GM19023 (cell line): ENCODE data around the gene ABCB8.

Source experiments
- ATAC-seq: cut with Tn5 transposase; IDR thresholded peaks from one replicate; pipeline ENCODE4 v1.9.1; 2021; ENCODE audit warnings: mild to moderate bottlenecking, moderate library complexity; ENCODE audit not compliant: unreplicated experiment

ABCB8 gene

DNA sequence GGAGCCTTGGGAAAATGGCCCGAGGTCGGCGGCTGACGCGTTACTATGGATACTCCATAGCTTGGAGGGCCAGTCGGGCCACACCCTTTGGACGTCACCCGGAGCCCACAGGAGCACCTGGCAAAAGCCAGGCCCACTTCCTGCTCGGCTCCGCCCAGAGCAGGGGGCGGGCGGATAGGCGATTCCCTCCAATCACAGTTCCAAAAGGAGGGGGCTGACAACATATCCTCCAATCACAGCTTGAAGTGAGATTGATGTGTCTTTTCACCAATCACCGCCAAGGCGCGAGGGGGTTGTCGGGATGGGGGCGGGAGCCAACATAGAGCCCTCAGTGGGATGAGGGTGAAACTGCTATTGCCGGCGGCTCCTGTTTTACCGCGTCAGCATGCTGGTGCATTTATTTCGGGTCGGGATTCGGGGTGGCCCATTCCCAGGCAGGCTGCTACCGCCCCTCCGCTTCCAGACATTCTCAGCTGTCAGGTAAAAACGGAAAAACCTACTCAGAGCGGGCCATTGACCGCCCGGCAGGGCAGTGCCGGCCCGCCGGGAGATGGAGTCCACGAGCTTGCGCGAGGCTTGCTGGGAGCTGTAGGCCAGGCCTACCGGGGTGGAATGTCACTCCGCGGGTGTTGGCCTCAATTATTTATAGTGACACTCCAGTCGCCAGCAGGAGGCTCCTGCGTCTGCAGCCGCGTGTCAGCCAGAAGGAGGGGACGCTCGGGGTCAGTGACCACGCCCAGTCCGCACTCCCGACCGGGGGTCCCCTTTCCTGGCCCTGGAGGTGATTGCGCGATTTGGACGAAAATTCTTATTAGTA is at the start of gene ABCB8:
TSS of gene ABCB8 (plus strand) at position 320 of the 817 bp plus-strand sequence. CDS start at position 386, 66 bp downstream.
- peak; percentile 97 for ATAC-seq

DNA sequence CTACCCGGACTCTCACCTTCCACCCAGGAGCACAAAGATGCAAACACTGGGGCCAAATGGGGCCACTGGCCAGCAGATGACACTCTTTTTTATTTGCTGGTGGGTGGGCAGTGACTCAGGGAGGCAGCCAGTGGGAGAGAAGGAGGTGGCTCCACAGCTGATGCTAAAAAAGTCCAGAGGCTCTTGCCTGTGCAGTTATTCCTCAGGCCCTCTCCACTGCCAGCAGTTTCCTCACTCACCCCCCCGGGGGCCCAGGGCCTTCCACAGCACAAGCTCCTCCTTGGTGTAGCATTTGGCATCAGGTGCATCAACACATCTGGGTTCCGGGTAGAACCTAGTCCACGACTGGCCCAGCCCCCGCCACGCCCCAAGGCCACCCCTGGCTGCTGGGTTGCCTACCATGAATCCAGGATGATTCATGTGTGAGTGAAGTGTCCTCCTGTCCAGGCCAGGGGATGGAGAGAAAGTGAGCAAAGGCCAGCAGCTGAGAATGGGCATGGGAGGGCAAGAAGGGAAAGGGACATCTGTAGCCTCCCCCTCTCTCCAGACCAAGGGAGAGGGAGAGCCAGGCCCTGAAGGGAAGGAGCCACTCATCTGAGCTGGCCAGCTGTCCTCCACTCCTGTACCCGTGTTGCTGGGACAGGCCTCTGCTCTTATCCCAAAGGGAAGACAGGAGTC is 48.4 kb upstream of the ABCB8 start:
- no peak for ATAC-seq

DNA sequence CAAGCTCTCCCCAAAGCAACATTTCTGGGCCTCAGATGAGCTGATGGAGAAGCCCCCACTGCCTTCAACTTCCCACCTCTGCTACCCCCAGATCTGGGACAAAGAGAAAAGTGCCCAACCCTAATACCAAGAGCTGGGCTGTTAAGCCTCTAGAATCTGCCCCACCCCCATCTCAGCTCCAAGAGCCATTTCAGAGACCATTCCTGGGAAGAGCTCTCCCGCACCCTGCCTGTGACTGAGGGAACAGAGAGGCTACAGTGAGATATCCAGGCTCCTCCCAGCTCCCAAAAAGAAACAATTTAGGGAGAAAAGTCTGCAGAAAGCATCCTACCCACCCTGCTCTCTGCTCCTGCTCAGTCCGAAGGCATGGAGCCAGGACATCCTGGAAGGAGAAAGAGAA is 47.6 kb upstream of the ABCB8 start:
- ATAC-seq = no peak

DNA sequence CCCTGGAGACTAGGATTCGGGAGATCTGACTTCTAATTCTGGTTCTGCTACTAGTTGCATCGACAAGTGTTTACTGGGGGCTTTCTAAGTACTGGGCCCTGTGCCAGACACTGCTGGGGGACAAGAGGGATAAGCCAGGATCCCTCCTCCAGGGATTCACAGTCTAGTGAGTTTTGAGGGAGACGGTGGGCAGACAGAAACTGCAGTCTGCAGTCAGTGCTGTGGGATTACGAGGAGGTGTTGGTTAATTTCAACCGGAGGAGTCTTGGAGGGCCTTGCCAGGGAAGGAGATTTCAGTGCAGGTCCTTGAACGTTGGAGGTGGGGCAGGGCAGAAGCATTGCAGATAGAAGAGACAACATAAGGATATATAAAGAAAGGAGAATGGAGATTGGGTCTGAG is 46.6 kb upstream of the ABCB8 start:
- ATAC-seq = no peak

DNA sequence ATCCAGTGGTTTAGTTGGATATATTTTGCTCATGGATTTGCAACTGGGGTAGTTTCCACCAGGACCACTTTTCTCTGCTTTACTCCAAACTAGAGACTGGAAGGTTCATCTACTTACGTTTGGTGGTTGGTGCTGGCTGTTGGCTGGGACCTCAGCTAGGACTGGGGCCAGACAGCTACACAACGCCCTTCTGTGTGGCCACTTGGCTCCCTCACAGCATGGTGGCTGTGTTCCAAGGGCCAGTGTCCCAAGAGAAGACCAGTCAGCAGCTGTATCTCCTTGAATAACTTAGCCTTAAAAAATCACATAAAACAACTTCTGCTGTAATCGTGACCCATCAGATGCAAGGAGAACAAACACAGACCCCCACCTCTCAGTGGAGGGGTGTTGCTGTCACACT is 45.9 kb upstream of the ABCB8 start:
- no peak for ATAC-seq

DNA sequence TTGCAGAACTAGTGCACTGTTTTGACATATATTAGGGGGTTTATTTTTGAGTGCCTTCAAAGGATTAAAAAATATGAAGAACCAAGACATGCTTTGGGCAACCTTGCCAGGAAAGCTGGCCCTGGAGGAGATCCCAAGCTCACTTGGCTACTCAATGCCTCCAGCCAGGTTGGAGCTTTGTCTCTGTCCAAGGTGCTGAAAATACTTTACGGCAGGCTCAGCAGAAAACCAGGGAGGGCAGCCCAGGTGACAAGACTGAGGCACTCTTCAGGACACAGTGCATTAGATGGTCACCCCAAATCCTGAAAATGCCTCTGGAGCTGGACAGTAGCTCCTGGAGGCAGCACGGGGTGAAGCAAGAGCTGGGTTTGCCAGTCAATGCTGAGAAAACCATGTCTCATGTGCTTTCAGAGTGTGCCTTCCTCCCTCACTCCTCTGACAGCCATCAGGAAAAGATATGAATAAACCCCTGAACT is 44.3 kb upstream of the ABCB8 start:
- no peak for ATAC-seq

DNA sequence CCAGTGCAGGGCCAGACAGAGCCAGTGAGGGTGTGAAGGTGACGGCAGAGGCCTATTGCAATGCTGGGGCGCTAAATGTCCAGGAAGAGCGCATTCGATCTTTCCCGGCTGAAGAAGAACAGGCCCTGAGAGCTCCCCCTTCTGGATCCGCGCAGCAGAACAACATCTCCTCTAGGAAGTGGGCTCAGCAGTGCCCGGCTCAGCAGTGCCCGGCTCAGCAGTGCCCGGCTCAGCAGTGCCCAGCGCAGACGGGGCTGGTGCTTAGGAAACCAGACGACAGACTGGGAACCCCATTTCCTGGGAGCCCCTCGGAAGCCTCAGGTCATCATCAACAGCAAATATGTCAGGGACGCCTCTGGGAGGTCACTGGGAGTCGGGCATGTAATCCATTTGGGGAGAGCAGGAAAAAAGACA is 42.1 kb upstream of the ABCB8 start:
- ATAC-seq = no peak

DNA sequence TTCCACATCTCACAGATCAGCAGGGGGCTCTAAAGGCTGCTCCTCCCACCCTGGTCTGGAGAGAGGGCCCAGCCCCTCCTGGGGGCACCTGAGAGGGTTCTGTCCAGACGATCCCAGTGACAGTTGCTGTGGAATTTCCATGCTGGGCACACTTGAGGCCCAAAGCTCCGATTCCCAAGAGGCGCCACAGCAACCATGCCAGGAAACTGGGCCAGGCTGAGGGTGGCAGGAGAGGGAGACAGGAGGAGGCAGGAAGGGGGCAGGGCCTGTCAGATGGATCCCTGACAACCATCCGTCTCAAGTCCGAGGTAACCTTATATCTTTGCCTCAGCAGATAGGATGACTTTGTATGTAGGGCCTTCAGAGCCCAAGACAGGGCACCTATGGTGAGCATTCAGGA is 41.7 kb upstream of the ABCB8 start:
- no peak for ATAC-seq

DNA sequence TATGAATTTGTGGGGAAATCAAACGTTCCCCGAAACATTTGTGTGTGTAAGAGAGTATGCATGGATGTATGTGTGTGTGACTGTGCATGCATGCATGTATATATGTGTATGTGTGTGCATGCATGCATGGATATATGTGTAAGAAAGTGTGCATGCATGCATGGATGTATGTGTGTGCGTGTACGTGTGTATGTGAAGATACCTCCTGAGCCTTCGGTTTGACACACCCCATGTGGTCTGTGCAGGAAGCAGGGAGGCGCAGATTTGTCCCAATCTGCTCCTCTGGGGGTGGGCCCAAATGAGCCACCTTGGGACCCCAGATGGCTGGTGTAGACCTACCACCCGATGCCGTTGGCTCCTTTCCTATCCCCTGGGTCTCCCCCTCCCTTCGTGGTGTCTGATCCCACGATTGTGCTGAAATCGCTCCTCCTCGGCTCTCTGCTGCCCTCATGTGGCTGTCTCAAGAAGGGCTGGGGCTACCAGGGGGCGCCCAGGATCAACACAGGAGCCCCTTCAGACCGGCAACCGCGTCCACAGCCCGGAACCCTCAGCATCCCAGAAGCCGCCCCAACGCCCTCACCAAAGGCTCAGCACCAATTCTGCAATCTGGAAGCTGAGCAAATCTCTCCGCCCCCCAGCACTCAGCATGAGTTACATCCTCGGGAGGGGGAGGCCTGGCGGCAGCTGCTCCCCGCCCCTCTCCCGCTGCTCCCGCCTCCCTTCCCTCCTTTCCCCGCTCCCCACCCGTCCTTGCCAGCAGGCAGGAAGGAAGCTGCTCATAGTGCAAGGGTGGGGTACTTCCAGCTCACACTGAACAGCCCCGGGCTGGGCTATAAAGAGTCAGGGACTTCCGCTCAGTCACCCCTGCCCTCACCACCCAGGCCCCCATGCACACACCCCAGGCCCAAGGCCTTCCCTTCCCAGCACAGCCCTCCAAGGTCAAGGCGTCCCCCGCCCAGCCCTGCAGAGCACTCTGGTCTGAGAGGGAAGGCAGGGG is 39.7 kb upstream of the ABCB8 start:
- no peak for ATAC-seq

DNA sequence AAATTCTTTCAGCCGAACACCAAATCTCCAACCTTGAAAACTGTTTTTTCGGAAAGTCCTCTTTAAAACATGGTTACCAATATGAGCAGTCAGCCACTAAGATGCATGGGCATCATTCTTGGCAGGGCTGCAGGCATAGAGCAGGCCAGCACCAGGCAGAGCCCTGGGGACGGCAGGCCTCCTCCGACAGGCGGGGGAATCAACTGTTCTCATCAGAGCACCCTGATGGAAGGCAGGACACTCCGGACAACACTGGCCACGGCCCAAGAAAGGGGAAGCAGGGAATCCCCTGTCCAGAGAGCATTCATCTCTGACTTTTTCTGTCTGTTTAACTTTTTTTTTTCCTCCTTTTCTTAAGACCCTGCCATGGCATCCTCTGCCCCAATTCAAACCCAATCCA is 38.8 kb upstream of the ABCB8 start:
- ATAC-seq = no peak

DNA sequence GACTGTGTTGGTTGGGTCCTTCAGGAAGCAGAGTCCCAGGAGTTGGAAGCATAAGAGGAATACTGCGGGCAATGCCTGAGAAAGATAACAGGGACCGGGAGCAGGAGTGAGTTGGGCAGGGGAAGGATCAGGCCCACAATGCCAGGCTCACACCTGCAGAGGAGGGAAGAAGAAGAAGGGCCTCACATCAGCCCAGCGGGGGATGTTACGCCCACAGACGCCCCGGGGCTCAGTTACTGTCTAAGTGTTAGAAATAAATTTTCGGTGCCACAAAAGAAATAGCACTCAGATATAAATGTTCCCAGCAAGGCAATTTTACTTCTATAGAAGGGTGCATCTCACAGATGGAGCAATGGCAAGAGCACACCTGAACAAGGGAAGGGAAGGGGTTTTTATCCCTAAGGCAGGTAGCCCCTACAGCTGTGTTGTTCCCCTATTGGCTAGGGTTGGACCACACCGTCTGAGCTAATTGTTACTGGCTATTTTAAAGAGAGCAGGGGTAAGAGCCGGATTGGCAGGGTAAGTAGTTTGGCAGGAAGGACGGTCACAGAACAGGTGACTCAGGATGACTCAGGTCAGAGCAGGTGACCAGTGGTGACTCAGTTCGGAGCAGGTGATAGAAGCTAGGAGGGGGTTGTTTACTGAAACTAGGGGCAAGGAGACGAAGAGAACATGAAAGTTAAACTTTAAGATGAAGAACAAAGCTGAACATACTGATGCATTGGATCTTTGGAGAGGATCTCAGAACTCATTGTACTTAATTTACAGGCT is 37.6 kb upstream of the ABCB8 start, which contains the start of gene NOS3:
TSS of gene NOS3 (plus strand) at position 602 of the 771 bp plus-strand sequence. CDS start 2,787 bp downstream, outside the sequence.
- ATAC-seq = no peak

DNA sequence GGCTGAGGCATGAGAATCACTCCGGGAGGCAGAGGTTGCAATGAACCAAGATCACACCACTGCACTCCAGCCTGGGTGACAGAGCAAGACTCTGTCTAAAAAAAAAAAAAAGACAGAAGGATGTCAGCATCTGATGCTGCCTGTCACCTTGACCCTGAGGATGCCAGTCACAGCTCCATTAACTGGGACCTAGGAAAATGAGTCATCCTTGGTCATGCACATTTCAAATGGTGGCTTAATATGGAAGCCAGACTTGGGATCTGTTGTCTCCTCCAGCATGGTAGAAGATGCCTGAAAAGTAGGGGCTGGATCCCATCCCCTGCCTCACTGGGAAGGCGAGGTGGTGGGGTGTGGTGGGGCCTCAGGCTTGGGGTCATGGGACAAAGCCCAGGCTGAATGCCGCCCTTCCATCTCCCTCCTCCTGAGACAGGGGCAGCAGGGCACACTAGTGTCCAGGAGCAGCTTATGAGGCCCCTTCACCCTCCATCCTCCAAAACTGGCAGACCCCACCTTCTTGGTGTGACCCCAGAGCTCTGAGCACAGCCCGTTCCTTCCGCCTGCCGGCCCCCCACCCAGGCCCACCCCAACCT is 36.1 kb upstream of the ABCB8 start:
- ATAC-seq = no peak

DNA sequence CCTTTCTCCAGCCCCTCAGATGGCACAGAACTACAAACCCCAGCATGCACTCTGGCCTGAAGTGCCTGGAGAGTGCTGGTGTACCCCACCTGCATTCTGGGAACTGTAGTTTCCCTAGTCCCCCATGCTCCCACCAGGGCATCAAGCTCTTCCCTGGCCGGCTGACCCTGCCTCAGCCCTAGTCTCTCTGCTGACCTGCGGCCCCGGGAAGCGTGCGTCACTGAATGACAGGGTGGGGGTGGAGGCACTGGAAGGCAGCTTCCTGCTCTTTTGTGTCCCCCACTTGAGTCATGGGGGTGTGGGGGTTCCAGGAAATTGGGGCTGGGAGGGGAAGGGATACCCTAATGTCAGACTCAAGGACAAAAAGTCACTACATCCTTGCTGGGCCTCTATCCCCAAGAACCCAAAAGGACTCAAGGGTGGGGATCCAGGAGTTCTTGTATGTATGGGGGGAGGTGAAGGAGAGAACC is 35.4 kb upstream of the ABCB8 start:
- peak; percentile 65 for ATAC-seq

DNA sequence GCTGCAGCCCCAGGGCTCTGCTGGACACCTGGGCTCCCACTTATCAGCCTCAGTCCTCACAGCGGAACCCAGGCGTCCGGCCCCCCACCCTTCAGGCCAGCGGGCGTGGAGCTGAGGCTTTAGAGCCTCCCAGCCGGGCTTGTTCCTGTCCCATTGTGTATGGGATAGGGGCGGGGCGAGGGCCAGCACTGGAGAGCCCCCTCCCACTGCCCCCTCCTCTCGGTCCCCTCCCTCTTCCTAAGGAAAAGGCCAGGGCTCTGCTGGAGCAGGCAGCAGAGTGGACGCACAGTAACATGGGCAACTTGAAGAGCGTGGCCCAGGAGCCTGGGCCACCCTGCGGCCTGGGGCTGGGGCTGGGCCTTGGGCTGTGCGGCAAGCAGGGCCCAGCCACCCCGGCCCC is 34.7 kb upstream of the ABCB8 start:
- no peak for ATAC-seq

DNA sequence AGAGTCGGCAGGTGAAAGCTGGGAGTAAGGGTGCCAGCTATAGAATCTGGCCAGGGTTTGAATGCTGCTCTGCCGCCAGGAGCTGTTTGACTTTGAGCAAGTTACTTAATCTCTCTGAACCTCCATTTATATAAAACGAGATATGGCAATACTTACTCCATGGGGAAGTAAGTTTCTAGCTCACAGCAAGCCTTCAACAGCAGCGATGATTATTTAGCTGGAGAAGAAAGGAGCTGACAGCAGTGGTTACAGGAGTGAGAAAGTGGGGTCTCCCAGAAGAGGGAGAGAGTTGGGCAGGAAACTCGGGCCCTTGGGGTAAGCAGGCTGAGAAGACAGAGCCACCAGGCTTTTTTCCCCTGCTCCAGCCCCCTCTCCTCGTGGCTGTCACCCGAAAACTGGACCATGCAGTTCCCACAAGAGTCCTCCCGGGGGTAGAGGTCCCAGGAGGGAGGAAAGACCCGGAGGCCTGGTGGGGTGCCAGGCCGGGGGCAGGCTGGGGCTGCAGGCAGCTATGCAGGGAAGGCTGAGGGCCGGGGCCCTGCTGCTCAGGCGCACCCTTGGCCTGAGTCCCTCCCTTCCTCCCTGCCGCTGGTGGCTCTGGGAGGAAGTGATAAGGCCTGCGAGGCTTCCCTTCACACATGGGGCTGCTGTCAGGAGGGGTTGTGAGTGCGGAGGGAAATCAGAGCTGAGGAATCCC is 34.0 kb upstream of the ABCB8 start:
- no peak for ATAC-seq

DNA sequence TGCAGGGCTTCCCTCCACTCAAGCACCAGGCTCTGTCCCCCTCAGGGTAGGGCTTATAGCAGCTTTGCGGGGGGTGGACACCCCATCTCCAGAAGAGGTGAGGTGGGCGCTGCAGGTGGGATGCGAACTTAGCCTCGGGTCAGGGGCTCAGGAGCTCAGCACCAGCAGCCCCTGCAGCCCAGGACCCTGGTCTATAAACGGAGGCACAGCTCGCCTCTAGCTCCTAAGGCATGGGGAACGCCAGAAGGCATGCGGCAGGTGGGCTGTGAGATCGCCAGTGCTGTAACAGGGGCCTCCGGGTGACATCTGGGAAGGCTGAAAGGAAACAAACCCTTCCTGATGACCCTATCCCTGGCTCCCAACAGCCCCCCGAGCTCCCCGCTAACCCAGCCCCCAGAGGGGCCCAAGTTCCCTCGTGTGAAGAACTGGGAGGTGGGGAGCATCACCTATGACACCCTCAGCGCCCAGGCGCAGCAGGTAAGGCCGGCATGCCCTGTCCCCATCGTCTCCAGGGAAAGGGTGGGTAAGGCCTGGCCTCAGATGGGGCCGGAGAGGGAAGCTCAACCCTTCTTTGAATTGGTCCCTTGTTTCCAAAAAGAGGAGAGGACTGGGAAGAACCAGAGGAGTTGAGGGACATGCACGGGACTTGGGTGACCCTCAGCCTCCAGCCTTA is 33.3 kb upstream of the ABCB8 start:
- no peak for ATAC-seq

DNA sequence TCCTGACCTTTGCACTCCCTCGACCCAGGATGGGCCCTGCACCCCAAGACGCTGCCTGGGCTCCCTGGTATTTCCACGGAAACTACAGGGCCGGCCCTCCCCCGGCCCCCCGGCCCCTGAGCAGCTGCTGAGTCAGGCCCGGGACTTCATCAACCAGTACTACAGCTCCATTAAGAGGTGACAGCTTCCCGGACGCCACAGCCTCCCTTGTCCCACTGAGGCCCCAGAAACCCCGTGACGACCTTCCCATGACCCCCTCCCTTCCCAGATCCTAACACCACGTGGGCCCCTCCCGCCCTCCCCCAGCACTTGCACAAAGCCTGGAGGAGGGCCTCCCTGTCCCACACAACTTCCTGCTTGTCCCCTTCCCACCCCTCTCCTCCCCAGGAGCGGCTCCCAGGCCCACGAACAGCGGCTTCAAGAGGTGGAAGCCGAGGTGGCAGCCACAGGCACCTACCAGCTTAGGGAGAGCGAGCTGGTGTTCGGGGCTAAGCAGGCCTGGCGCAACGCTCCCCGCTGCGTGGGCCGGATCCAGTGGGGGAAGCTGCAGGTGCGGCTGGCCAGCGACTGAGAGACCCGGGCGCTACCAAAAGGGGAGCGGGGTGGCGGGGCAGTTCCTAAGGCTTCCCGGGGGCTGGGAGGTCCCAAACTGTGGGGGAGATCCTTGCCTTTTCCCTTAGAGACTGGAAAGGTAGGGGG is 31.7 kb upstream of the ABCB8 start:
- ATAC-seq = no peak

DNA sequence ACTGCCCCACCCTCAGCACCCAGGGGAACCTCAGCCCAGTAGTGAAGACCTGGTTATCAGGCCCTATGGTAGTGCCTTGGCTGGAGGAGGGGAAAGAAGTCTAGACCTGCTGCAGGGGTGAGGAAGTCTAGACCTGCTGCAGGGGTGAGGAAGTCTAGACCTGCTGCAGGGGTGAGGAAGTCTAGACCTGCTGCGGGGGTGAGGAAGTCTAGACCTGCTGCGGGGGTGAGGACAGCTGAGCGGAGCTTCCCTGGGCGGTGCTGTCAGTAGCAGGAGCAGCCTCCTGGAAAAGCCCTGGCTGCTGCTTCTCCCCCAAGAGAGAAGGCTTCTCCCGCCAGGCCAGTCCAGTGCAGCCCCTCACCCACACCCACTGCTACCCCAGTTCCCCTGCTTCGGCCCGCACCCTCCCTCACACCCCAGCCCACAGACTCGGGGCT is 31.2 kb upstream of the ABCB8 start:
- no peak for ATAC-seq
